ENCODE results near the gene SYVN1.

SYVN1 gene

GRCh38 chr11:65087827-65088226, 46.5 kb downstream of the SYVN1 start:
- no peak for DNase-seq (ENCODE audit: low spot score)

DNA sequence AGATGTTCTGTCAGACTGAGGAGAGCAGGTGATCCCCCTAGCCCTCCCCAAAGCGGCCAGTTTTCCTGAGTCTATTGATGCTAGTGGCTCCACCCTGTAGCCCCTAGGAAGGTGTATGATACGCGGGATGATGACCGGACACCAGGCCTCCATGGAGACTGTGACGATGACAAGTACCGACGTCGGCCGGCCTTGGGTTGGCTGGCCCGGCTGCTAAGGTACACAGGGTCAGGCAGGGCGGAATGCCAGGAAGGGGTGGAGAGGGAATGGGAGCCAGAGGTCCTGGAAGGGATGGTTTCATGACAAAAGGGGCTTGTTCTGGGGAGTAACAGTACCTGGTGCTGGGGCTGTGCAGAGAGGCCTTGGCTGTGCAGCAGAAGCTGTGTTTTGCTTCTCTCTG, 47.1 kb downstream of the SYVN1 start:
- DNase-seq (ENCODE audit: low spot score), result no peak

DNA sequence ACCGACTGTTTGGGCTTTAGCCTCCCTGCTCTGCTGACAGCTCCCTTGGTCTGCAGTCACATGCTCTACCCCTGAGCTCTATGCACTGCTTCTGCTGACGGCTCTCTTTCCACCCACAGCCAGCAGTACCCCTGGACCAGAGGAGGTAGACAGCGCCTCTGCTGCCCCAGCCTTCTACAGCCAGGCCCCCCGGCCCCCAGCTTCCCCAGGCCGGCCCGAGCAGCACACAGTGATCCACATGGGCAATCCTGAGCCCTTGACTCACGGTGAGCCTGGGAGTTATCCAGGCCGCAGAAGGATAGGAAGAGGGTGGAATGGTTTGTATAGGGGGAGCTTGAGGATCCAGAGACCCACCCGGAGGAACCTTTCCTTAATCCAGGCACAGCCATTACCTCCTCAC, 47.5 kb downstream of the SYVN1 start:
- no peak for DNase-seq (ENCODE audit: low spot score)

- no peak for DNase-seq (ENCODE audit: low spot score)
These were observed 48.9 kb downstream of the SYVN1 start for GRCh38 chr11:65085446-65085845.

DNA sequence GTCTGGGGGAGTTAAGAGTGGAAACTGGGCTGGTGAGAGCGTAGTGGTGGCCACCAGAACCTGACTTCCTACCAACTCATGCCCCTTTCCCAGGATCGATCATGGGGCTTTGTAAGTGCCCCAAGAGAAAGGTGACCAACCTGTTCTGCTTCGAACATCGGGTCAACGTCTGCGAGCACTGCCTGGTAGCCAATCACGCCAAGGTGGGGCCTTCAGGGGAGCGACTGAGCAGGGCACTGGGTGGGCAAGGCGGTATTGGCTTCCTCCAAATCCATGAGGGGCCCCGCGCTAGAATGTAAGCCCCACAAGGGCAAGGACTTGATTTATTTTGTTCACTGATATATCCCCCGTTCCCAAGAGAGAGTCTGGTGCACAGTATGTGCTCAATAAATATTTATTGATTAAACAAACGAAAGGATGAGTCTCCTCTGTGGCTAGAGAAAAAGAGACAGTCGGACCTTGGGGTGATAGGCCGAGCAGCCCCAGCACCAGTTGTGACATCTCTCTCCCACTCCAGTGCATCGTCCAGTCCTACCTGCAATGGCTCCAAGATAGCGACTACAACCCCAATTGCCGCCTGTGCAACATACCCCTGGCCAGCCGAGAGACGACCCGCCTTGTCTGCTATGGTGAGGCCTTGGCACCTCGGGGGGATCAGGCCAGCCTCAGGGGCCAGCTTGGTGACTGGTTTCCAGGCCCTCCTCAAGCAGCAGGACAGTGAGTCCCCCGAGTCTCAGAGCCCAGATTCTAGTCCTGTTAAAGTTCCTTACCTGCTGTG, 49.5 kb downstream of the SYVN1 start:
- no peak for DNase-seq (ENCODE audit: low spot score)

DNA sequence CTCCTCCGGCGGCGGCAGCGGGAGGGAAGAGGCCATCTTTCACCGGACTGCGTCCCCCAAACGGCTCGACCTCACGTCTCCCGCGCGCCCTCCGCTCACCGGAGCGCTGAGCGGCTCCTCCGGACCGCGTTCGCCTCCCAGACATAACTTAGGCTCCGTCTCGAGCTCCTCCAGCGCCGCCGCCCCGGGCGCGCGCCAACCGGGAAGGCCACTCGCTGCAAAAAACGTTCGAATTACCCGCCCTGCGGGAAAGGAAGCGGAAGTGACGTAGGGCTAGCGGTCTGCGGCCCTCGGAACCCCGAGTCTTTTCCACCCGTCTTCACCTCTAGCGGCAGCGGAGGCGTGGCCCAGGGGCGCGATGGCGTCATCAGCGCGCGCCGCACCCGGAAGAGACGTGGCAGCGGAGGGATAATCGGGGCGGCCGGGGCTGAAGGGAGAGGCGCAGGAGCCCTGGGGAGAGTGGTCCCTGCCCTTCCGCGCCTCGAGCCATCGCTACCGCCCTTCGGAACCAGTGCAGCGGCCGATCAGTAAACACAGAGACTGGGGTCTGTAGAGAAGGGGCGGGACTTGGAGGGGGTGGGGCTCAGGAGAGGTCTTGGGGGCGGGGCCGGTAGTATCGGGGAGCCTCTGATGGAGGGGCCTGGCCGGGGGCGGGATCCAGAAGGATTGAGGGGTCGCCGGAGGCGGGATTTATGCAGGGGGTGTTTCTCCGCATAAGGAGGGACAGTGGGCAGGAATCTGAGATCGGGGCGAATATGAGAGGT, 50.3 kb downstream of the SYVN1 start, which contains the start of the genes CDCA5 and ZFPL1:
Gene CDCA5 (minus strand): TSS at position 207 of the 764 bp plus-strand sequence. CDS start 62 bp downstream, at position 145.
Gene ZFPL1 (plus strand): TSS at position 389 of the 764 bp plus-strand sequence. CDS start 477 bp downstream, outside the sequence.
- peak; percentile 94 for DNase-seq (ENCODE audit: low spot score)

GRCh38 chr11:65083134-65083833, 51.0 kb downstream of the SYVN1 start:
- no peak for DNase-seq (ENCODE audit: low spot score)

DNA sequence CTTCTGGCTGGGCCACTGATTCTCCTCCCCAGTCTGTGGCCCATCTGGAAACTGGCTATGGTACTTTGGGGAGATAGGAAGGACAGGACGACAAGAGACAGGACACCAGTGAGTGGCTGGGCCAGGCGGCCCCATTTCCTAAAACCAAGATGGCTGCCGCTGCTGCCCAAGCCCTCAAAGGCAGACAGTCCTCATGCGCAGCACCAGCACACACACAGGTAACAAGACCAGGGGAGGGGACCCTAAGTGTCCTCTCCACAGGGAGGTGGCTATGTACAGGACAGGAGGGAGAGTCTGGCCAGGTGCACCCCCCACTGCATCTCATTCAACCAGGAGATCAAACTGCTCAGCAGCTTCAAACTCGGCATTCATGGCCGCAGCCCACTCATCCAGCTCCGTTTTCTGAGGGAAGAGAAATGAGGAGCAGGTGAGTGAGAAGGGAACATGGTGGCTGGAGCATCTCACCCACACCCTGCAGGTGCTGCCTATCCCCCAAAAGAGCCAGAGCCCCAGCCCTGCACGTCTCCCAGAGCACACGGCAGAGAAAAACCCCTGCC, 55.5 kb downstream of the SYVN1 start:
- DNase-seq (ENCODE audit: low spot score), result no peak

DNA sequence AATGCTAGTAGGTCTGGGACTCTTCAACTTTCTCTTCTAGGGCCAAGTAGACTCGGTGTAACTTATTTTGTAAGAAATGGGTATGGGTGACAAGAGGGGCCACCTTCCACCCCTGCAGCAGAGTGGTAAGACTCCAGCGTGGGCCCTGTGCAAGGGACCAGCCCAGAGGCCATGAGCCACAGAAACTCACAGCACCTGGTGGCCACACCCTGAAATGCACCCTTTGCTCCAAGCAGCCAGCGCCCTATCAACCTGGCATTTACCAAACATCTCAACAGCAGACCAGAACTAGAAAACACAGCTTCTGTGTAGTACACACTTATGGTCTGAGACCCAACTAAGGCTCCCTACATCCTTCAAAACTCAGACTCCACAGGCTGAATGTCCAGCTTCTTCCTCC, 56.2 kb downstream of the SYVN1 start:
- no peak for DNase-seq (ENCODE audit: low spot score)

- no peak for DNase-seq (ENCODE audit: low spot score)
These were observed 56.9 kb downstream of the SYVN1 start for GRCh38 chr11:65077451-65077850.

Data from putamen (tissue), 1 donor.